SK-N-SH treated with all-trans-retinoic acid at 6 μM for 48 hours (cell line): ENCODE data around the gene GRID1.

Experiments
- ATAC-seq: fragments of 200-7000 bp; cut with Tn5 transposase; 3 replicates; pipeline ENCODE4 v1.9.1; 2020; ENCODE audit warnings: mild to moderate bottlenecking, moderate library complexity
- ARNTL ChIP-seq: fragments of 450-650 bp; formaldehyde crosslinking; IDR thresholded peaks from 2 replicates; pipeline ENCODE4 v1.5.0; 2020; ENCODE audit warnings: low read depth, mild to moderate bottlenecking, moderate library complexity, borderline replicate concordance
- BACH2 ChIP-seq: fragments of 250-450 bp; sonication (Bioruptor Pico); IDR thresholded peaks from 2 replicates; pipeline ENCODE4 v1.9.0; 2021; ENCODE audit warnings: mild to moderate bottlenecking, borderline replicate concordance
- CSRNP3 ChIP-seq: fragments of 250-450 bp; sonication (Bioruptor Pico); IDR thresholded peaks from 2 replicates; pipeline ENCODE4 v1.5.1; 2021; ENCODE audit warnings: mild to moderate bottlenecking, moderate library complexity
- ESRRG ChIP-seq: fragments of 250-450 bp; sonication (Bioruptor Pico); IDR thresholded peaks from 2 replicates; pipeline ENCODE4 v1.6.1; 2021; ENCODE audit warnings: mild to moderate bottlenecking
- GLIS3 ChIP-seq: fragments of 250-450 bp; sonication (Bioruptor Pico); IDR thresholded peaks from 2 replicates; pipeline ENCODE4 v1.5.0; 2020; ENCODE audit warnings: mild to moderate bottlenecking, moderate library complexity
- OSR1 ChIP-seq: fragments of 250-450 bp; sonication (Bioruptor Pico); IDR thresholded peaks from 2 replicates; pipeline ENCODE4 v1.8.0; 2022; ENCODE audit warnings: moderate library complexity, mild to moderate bottlenecking, inconsistent platforms
- PATZ1 ChIP-seq: fragments of 250-450 bp; sonication (Bioruptor Pico); IDR thresholded peaks from 2 replicates; pipeline ENCODE4 v1.8.0; 2020; ENCODE audit warnings: mild to moderate bottlenecking, moderate library complexity, borderline replicate concordance
- POU6F1 ChIP-seq: fragments of 250-450 bp; sonication (Bioruptor Pico); IDR thresholded peaks from 2 replicates; pipeline ENCODE4 v1.8.0; 2021; ENCODE audit warnings: low read depth, mild to moderate bottlenecking, moderate library complexity, borderline replicate concordance
- PPARA ChIP-seq: fragments of 250-450 bp; sonication (Bioruptor Pico); IDR thresholded peaks from 2 replicates; pipeline ENCODE4 v1.5.0; 2020; ENCODE audit warnings: mild to moderate bottlenecking, borderline replicate concordance
- RARB ChIP-seq: fragments of 250-450 bp; sonication (Bioruptor Pico); IDR thresholded peaks from 2 replicates; pipeline ENCODE4 v1.8.0; 2021; ENCODE audit warnings: mild to moderate bottlenecking, moderate library complexity
- SNAI2 ChIP-seq: fragments of 250-450 bp; sonication (Bioruptor Pico); IDR thresholded peaks from 2 replicates; pipeline ENCODE4 v1.5.0; 2020; ENCODE audit warnings: mild to moderate bottlenecking, moderate library complexity
- TCF4 ChIP-seq: fragments of 250-450 bp; sonication (Bioruptor Pico); IDR thresholded peaks from 2 replicates; pipeline ENCODE4 v1.8.0; 2021; ENCODE audit warnings: mild to moderate bottlenecking, moderate library complexity, borderline replicate concordance
- TOX ChIP-seq: fragments of 250-450 bp; sonication (Bioruptor Pico); IDR thresholded peaks from 2 replicates; pipeline ENCODE4 v1.8.0; 2021; ENCODE audit warnings: mild to moderate bottlenecking, moderate library complexity, borderline replicate concordance
- TSHZ2 ChIP-seq: fragments of 250-450 bp; sonication (Bioruptor Pico); IDR thresholded peaks from 2 replicates; pipeline ENCODE4 v1.5.0; 2020; ENCODE audit warnings: mild to moderate bottlenecking, moderate library complexity
- ZC3H10 ChIP-seq: fragments of 250-450 bp; sonication (Bioruptor Pico); IDR thresholded peaks from 2 replicates; pipeline ENCODE4 v1.5.1; 2021; ENCODE audit warnings: mild to moderate bottlenecking, moderate library complexity
- ZFP30 ChIP-seq: fragments of 450-650 bp; formaldehyde crosslinking; IDR thresholded peaks from 2 replicates; pipeline ENCODE4 v1.5.0; 2022; ENCODE audit warnings: mild to moderate bottlenecking, moderate library complexity
- ZNF565 ChIP-seq: fragments of 450-650 bp; formaldehyde crosslinking; conservative IDR thresholded peaks from 2 replicates; pipeline ENCODE4 v1.5.0; 2020; ENCODE audit warnings: low read depth, mild to moderate bottlenecking, moderate library complexity
- ZNF70 ChIP-seq: fragments of 450-650 bp; formaldehyde crosslinking; IDR thresholded peaks from 2 replicates; pipeline ENCODE4 v1.5.0; 2020; ENCODE audit warnings: mild to moderate bottlenecking, moderate library complexity
- ZNF8 ChIP-seq: fragments of 450-650 bp; formaldehyde crosslinking; IDR thresholded peaks from 2 replicates; pipeline ENCODE4 v1.5.0; 2020; ENCODE audit warnings: mild to moderate bottlenecking, moderate library complexity

Gene GRID1

GRCh38 chr10:86362129-86362527 lies 4.5 kb downstream of the GRID1 start:
- ATAC-seq, result no peak
- TF ChIP-seq GLIS3 (CRISPR knock-in tag), result no peak
- TF ChIP-seq ZNF565 (CRISPR knock-in tag), result no peak
- no peak for TF ChIP-seq OSR1 (CRISPR knock-in tag)
- TF ChIP-seq ARNTL (CRISPR knock-in tag), result no peak

- TF ChIP-seq GLIS3 (CRISPR knock-in tag), result no peak
- TF ChIP-seq PATZ1 (CRISPR knock-in tag), result no peak
- no peak for TF ChIP-seq PPARA
- no peak for TF ChIP-seq ZFP30 (CRISPR knock-in tag)
- no peak for TF ChIP-seq TCF4 (CRISPR knock-in tag)
- TF ChIP-seq RARB, result no peak
- no peak for TF ChIP-seq ZC3H10
- no peak for TF ChIP-seq ESRRG (CRISPR knock-in tag)
- TF ChIP-seq, all 23 proteins: peak for 0
Measured at GRCh38 chr10:86361156-86362128, 5.2 kb downstream of the GRID1 start.

GRCh38 chr10:86360657-86361056 lies 5.9 kb downstream of the GRID1 start:
- ATAC-seq, result no peak
- TF ChIP-seq TOX (CRISPR knock-in tag), result no peak
- no peak for TF ChIP-seq GLIS3 (CRISPR knock-in tag)

More at GRCh38 chr10:86361156-86362128, 5.2 kb downstream of the GRID1 start:
- ATAC-seq, result no peak

- ATAC-seq, result no peak
- TF ChIP-seq GLIS3 (CRISPR knock-in tag) (no peak), ZC3H10 (no peak), BACH2 (CRISPR knock-in tag) (no peak), TOX (CRISPR knock-in tag) (no peak), TSHZ2 (CRISPR knock-in tag) (no peak), POU6F1 (no peak), ZNF8 (CRISPR knock-in tag) (no peak), ZFP30 (CRISPR knock-in tag) (no peak), ZNF70 (no peak), ESRRG (CRISPR knock-in tag) (no peak), SNAI2 (CRISPR knock-in tag) (no peak), ZNF565 (CRISPR knock-in tag) (no peak), PPARA (no peak), CSRNP3 (CRISPR knock-in tag) (no peak), TCF4 (CRISPR knock-in tag) (no peak)
Measured at GRCh38 chr10:86359954-86360353, 6.6 kb downstream of the GRID1 start.
